HEK293 (cell line): Measurements from ENCODE around the gene TBK1.

Experiments used
- HOXD13 ChIP-seq: sonication (generic); formaldehyde crosslinking; IDR thresholded peaks from 2 replicates; pipeline ENCODE4 v1.8.0; 2022; ENCODE audit warnings: missing genetic modification reagents, borderline replicate concordance
- SP2 ChIP-seq: fragments of 450-650 bp; formaldehyde crosslinking; IDR thresholded peaks from 2 replicates; pipeline ENCODE4 v1.5.1; 2016; ENCODE audit warnings: missing biosample characterization, missing genetic modification characterization
- ZNF174 ChIP-seq: fragments of 450-650 bp; formaldehyde crosslinking; IDR thresholded peaks from 2 replicates; pipeline ENCODE4 v1.5.0; 2017; ENCODE audit warnings: missing biosample characterization, mild to moderate bottlenecking, missing genetic modification characterization
- ZNF239 ChIP-seq: fragments of 450-650 bp; formaldehyde crosslinking; IDR thresholded peaks from 2 replicates; pipeline ENCODE4 v1.5.1; 2016; ENCODE audit warnings: missing biosample characterization, missing genetic modification characterization
- ZSCAN30 ChIP-seq: fragments of 450-650 bp; IDR thresholded peaks from 2 replicates; pipeline ENCODE4 v1.5.1; 2018; ENCODE audit warnings: missing biosample characterization, mild to moderate bottlenecking, missing genetic modification characterization, moderate library complexity
- TF ChIP-seq, protein P1 (sequence below): fragments of 450-650 bp; formaldehyde crosslinking; IDR thresholded peaks from 2 replicates; pipeline ENCODE4 v1.5.1; 2016; ENCODE audit warnings: missing biosample characterization, missing genetic modification characterization

DNA sequence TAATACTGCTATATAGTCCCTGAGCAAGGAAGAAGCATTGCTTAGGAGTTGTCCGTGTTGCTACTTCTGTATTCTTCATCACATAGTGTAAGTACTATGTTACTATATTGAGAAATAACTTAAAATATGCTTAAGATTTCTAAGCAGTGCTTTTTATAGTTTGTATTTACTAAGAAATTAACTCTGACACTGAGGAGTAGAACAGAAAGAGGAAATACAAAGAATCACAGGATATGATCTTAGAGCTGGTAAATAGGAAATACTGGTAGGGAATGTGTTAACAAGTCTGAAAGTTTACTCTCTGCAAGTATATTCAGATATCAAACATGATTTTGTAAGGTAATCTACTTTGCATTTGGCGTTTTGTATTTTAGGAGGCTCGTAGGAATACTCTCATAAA is 32.2 kb upstream of the TBK1 start:
- TF ChIP-seq, protein P1, sequence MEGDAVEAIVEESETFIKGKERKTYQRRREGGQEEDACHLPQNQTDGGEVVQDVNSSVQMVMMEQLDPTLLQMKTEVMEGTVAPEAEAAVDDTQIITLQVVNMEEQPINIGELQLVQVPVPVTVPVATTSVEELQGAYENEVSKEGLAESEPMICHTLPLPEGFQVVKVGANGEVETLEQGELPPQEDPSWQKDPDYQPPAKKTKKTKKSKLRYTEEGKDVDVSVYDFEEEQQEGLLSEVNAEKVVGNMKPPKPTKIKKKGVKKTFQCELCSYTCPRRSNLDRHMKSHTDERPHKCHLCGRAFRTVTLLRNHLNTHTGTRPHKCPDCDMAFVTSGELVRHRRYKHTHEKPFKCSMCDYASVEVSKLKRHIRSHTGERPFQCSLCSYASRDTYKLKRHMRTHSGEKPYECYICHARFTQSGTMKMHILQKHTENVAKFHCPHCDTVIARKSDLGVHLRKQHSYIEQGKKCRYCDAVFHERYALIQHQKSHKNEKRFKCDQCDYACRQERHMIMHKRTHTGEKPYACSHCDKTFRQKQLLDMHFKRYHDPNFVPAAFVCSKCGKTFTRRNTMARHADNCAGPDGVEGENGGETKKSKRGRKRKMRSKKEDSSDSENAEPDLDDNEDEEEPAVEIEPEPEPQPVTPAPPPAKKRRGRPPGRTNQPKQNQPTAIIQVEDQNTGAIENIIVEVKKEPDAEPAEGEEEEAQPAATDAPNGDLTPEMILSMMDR (tag by site-specific recombination): no peak
- TF ChIP-seq ZNF239 (tag by site-specific recombination) (no peak), ZSCAN30 (tag by site-specific recombination) (no peak), ZNF174 (tag by site-specific recombination) (no peak), HOXD13 (CRISPR knock-in tag) (no peak), SP2 (tag by site-specific recombination) (no peak)
